Epithelial cell of prostate (primary cell): ENCODE results near the gene LDHAL6B.
A peak's percentile ranks its signal among the peaks of the same experiment; 100 is the strongest.

Source experiments
- DNase-seq: peaks from one replicate; pipeline ENCODE4 v3.0.0-alpha.2; 2011; ENCODE audit warnings: low read depth, low spot score
- H3K27ac ChIP-seq: fragments of 450-650 bp; 2 replicates; pipeline ENCODE4 v1.5.1; 2017; ENCODE audit warnings: mild to moderate bottlenecking

The LDHAL6B gene

DNA sequence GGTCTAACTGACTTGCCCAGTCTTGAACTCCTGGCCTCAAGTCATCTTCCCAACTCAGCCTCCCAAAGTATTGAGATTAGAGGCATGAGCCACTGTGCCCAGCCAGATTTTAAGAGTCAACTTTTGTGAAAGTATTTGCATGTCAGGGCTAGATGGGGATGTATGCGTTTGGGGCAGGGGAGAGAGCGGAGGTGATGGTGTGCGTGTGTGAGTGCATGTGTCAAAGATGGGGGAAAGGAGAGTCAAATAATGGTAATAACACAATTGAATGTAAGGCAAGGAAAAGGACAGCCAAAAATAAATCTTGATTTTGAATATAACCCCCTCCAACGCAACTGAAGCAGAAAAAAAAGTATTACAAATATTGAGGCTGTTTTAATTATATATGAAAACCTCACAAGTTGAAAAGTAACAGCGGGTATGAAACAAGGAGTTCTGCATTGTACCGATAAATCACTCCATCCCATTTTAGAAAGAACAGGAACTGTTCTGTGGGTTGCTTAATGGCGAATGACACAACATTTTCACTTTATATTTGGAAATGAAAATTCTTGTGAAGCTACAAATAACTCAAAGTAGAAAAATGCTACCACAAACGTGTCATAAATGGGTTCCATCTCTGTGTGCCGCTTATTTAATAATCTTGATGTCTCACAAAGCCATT is 29.9 kb upstream of the LDHAL6B start:
- H3K27ac ChIP-seq = peak overlapping the region; percentile 54
- DNase-seq = no peak

DNA sequence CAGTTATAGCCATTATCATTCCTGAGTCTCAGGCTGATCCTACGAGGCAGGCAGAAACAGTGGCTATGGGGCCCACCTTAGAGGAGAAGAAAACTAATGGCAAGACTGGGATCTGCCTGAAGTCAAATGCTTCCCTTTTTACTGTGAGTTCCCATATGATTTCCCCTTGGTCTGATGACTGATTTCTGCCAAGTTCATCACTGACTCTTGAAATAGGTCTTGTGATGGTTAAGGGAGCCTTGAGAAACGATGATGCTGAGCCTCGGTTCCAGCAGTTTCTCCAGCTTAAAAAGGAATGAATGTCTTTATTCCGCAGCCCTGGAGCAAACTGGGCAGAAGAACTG is 29.4 kb upstream of the LDHAL6B start:
- DNase-seq = no peak

DNA sequence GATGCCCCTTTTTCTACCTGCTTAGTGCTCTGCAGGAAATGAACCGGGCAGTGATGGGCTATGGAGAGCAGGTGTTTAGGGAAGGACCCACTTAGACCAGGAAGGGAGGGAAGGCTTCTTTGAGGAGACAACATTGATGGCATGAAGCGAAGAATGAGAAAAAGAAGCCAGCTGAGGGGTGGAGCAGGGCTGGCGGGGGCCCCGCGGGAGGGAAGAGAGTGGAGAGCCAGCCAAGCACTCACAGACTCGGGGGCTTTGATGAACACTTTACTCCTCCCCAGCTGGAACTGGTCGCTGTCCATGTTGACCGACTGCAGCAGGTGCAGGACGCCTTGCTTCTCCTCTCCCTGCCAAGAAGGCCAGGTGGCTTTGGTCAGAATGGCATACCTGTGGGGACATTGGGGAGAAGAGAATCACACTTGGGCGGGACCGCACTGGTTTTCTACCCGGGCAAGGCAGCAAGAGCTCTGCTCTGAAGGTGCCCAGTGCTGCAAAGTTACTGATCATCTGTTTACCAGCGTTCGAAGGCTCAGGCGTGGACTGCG is 28.4 kb upstream of the LDHAL6B start:
- DNase-seq = no peak
- H3K27ac ChIP-seq = no peak overlapping the region

More for the DNA sequence above, 29.4 kb upstream of the LDHAL6B start:
- no peak overlapping the region for H3K27ac ChIP-seq

DNA sequence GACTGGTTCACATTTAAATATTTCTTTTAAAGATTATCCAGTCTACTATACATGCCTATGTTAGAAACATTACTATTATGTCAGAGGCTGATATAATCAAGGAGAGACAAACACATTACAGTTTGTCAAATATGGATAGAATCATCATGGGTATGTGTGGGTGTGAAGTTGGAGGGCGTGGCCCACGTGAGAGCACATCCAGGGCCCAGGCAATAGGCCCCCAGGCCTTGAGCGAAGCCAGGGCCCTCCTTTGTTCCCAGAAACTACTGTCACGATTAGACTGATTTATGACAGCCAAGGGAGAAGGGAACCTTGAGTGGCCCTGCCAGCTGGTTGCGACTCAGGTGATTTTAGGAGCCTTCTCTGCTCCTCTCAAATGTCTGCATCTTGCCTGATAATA is 26.9 kb upstream of the LDHAL6B start:
- no peak for DNase-seq
- no peak overlapping the region for H3K27ac ChIP-seq

DNA sequence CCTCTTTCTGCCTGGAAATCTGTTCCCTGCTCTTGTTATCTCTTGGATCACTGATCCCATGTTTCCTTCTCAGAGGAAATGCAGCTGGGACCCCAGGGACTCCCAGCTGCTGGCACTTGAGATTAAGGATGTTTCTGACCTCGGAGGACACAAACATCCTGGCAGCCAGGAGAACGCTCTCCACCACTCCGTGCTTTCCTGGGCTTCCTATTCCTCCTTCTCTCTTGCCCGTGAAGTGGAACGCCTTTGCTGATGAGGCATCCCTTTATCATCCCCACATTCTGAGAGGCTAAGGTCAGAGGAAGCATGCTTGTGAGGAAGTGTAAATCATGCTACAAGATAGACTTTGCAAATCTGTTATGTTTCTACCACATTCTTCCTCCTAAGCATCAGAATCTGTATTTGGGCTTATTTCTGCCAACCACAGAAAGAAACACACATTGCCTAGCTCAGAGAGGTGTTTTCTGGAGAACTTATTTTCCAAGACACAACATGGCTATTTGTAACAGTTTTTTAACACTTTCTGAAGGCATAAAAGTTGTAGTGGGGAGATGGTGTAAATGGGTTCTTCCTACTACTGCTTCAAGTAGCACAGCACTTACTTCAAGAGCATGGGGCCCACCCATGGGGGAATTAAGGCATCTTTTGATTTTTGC is 25.6 kb upstream of the LDHAL6B start:
- DNase-seq = no peak
- H3K27ac ChIP-seq = no peak overlapping the region

DNA sequence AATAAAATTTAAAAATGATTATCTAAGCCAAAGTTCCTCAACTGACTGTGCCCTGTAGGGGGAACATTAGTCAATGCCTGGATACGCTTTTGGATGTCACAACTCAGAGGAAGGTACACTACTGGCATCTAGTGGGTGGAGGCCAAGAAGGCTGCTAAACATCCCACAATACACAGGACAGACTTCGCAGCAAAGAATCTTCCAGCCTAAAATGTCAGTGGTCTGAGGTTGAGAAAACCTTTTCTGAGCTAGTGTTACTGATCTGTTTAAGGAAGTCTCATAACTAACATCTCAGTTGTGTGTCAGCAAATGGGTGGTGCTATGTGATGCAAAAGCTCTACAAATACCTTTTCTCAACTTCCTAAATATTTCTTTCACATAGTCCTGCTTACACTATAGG is 20.9 kb upstream of the LDHAL6B start:
- no peak overlapping the region for H3K27ac ChIP-seq
- DNase-seq = no peak

DNA sequence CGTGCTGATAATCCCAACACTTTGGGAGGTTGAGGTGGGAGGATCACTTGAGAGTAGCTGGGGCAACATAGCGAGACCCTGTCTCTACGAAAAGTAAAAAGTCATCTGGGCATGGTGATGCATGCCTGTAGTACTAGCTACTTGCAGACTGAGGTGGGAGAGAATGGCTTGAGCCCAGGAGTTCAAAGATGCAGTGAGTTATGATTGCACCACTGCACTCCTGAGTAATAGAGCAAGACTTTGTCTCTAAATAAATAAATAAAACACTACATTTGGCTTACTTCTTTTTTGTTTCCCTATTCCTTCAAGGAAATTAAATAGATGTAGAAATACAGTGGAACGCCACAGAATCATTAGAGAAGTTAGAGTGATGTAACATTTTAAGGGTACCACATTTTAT is 20.1 kb upstream of the LDHAL6B start:
- no peak for DNase-seq
- H3K27ac ChIP-seq = no peak overlapping the region

DNA sequence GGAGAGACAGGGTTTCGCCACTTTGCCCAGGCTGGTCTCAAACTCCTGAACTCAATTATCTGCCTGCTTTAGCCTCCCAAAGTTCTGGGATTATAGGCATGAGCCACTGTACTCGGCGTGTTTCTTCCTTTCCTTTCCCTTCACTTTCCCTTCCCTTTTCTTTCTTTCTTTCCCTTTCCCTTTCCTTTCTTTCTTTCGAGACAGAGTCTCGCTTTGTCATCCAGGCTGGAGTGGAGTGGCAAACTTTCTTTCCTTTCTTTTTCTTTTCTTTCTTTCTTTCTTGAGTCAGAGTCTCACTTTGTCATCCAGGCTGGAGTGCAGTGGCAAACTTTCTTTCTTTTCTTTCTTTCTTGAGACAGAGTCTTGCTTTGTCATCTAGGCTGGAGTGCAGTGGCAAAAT is 17.4 kb upstream of the LDHAL6B start:
- no peak for DNase-seq
- H3K27ac ChIP-seq = no peak overlapping the region

DNA sequence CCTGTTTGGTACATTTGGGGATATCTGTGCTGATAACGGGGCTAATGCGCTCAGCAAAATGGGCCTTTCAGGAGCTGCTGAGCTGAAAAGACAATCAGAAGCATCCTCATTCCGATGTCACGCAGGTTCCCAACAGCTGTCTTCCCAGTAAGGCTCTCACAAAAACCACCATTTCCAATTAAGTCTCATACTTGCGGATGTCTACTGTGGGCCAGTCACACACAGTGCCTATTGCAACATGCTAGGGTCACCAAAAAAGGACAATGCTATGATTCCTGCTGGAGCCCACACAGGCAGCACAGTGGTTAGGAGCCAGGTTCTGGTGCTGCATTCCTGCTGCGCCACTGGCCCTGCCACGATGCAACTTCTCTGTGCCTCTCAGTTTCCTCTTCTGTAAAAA is 16.4 kb upstream of the LDHAL6B start:
- DNase-seq = no peak
- H3K27ac ChIP-seq = no peak overlapping the region

DNA sequence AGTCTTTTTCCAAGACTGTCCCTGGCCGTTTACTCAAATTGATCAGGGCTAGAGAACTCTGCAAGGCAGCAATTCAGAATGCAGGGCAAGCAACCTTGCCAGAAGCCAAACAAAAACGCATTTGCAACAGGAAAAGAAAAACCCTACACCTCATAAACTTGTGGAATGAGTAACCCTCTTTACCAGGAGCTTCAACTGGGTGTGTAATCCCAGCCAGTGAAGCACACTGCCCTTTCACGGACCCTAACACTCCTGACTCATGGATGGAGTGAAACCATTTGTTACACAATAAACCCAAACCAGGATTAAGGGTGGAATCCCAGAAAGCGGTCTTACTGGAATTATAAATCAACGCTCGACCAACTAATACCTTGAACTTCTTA is 14.8 kb upstream of the LDHAL6B start:
- peak overlapping the region; percentile 92 for H3K27ac ChIP-seq
- peak; percentile 97 for DNase-seq

DNA sequence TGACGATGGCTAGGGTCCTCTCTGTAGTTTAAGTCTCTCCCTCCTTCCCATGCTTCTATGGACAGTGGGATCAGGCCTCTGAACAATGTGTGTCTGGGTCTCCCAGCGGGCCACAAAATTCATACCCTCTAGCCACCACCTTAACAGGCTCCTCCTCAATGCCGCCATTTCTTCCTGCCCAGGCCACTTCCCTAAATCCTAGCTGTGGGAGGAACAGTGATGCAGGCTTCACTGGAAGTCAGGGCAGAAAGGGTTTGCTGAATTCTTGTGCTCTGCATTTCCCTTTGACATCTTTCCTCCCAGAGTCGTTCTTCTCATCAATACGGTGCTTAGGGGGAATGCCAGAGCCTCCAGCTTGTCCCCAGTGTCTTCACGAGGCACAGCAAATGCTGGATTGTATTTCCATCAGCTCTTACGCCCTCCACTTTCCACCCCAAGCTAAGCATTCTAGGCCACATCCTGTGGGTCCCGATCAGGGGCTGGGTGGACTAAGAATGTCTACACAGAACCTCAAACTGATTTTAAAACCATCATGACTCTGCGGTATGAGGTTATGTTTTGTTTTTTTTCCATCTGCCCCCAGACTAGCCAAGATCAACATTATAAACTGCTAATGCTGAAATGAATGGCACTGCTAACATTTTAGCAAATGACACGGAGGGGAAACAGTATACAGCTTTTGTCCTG is 11.9 kb upstream of the LDHAL6B start:
- no peak overlapping the region for H3K27ac ChIP-seq
- no peak for DNase-seq

DNA sequence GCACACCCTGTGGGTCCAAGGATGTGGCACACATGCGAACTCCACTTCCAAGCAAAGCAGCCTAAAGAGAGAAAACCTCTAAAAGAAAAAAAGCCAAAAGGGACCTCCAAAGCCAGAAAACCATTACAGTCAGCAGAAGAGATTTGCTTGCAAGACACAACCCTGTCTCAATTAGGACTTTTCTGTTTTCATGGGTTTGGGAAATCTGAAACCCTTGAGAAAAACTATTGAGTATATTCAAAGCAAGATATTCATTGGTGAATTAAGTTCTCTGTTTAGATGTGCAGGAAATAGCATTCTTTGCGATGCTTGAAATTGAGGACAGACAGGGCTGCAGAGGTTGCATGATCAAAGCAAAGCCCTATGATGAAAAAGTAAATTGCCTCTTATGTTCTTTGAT is 10.2 kb upstream of the LDHAL6B start:
- no peak overlapping the region for H3K27ac ChIP-seq
- DNase-seq = no peak

DNA sequence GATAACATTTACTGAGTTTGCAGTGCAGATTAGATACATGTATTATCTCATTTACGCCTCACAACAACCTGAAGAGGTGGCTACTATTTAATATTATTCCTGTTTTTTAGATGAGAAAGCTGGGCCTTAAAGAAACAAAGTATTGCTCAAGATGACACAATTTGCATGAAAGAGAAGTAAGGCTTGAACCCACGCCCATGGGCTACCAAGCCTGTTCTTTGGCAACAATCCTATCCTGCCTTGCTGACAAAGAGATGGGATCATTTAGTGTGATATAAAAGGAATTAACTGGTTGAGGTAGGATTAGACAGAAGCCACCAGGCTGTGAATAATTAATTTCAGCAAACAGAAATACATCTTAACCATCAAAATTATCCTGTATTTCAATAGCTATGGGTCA is 9.2 kb upstream of the LDHAL6B start:
- DNase-seq = no peak
- H3K27ac ChIP-seq = no peak overlapping the region

DNA sequence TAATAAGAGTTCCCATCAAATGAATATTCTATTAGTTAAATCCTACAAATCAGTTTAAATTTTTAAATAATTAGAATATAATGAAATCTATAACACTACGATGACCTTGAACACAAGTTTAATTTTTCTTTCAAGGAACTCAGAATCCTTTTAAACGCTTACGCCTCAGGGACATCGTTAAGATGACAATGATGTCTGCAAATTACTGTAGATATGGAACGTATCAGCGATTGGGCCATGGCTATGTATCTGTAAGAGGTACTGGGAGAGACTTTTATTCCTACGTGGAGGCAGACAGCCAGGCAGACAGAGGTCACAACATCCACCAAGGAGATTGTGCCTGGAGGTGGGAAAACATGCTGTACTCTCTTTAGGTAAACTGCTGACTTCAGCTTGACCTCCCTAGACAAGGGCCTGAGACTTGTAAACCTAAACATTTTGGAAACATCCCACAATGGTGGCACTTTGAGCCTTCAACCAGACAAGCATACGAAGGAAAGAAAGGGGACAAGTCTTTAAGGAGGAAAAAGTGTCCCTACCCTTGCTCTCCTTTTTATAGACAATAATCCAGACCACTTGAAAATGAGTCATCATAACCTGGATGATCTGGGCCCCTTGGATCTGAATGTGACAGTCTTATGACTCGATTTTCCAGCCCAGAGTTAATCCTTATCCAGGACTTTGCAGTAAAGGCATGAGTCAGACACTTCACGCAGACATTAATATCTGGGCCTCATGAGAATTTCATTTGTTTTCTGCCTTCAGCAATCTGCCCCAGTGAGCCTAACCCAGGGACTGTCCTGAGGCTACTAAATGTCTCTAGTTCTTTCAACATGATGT is 6.8 kb upstream of the LDHAL6B start:
- H3K27ac ChIP-seq = peak overlapping the region; percentile 48
- no peak for DNase-seq

DNA sequence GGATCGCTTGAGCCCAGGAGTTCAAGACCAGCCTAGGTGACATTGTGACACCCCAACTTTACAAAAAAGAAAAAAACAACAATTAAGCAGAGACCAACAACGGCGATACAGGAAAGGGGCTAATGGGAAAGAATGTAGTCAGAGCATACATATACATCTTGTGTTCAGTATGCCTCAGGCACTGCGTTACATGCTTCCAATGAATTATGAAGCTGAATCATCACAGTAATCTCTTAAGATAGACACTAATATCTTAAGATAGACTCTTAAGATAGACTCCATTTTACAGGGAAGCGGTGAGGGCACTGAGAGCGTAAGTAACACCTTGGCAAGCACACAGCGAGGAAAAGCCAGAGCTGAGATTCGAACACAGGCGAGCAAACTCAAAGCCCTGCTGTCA is 6.1 kb upstream of the LDHAL6B start:
- DNase-seq = no peak
- H3K27ac ChIP-seq = peak overlapping the region; percentile 48

DNA sequence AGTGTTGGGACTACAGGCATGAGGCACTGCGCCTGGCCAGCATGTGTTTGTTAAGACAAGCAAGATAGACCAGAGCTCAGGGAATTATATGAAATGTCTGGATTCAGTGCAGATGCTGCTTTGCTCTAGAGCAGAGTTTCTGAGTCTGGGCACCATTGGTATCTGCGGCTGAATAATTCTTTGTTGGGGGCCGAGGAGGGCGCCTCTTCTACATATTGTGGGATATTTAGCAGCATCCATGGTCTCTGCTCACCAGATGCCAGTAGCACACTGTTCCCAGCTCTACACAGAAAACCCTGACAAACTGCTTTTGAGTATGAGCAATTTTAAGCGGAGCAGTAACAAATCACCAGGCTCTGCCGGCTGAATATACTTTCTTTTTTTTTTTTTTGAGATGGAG is 3.6 kb upstream of the LDHAL6B start:
- H3K27ac ChIP-seq = no peak overlapping the region
- DNase-seq = no peak

DNA sequence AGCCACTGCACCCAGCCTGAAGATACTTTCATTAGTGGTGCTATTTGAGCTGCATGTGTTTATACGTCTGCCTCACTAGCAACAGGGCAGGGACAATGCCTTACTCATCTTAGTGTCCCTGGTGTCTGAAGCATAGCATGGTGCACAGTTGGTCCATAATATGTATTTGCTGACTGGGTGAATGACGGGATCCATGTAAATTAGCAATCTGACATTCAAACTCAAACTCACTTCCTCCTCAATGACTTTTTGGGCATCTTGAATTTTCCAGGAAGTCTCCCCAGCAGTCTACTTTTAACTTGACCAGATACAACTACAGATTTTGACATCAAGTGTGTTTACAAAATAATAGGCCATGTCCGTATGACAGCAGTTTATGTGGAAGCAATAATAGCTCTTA is 3.0 kb upstream of the LDHAL6B start:
- H3K27ac ChIP-seq = no peak overlapping the region
- no peak for DNase-seq

DNA sequence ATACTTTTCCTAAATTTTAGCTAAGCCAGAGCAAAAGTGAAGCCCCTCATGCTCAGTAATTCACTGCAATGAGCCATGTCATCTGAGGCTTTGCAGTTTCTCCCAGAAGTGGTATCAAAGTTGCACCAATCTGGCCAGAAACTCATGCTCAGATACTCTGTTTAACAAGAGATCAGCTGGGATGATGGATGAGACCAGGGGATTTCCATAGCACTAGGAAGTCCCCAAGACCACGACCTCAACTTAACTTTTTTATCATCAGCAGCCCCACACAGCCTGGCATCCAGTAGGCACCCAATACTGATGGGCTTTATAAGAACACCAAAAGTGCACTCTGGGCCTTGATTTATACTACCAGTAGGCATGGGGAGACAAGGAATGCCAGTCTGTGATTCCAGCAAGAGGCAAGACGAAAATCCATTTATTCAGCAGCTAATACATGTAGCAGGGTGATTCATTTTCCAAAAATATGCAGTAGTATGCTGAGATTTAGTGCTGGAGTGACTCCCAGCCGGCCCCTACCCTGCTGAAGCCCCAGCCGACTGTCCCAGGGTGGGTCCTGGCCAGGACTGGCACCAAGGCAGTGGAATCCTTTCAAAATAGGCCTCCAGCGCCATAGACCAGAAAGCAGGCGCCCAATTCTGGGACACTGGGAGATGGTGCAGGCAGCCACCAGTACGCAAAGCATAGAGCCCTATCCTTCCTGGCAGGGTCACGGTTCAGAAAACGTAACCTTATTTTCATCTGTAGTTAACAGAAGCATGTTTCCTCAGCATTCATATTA is 612 bp upstream of the LDHAL6B start:
- H3K27ac ChIP-seq = no peak overlapping the region
- no peak for DNase-seq

DNA sequence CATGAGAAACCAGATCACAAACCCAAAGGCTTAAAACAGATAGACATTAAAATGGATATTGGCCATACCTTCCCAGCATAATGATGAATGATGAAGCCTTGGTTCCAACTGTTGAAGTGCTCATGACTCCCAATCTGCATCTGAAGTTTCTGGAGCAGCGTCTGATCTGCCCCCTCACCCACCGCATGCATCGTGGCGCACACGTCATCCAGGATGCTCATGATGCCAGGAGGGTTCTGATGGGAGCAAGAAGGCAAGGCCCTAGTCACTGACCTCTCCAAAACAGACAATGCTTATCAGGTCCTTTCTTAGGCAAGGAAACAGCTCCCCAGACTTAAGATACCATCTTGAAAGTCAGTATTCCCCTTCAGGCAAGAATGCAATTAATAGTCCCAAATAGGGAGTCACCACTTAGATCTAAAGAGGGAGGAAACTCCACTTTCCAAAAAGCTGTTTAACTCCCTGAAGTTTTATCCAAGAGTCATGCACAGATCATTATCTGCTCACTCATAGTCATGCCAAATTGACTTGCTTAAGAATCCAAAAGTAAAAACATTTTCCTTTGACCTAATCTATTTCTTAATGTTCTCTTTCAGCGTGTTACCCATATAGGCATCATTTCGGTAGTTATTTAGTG is 2.1 kb downstream of the LDHAL6B start:
- H3K27ac ChIP-seq = no peak overlapping the region
- DNase-seq = no peak

DNA sequence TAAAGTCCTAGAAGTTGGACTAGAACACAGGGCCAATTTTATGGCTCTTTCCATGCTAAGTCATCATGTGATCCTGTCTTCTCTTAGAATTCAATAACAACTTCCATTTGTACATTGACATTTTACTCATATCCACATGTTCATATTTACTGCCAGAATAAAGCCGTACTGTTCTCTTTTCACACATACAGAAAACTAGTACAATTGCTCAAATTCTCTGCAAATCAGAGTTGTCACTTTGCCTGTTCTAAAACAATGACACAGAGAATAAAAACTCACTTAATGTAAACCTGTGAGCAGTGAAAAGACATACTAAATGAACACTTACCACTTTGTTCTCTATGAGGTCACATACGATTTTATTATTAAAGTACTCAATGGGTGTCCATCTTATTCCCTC is 3.5 kb downstream of the LDHAL6B start:
- no peak for DNase-seq
- no peak overlapping the region for H3K27ac ChIP-seq
